ENCODE results near the gene BRF1. TPM values are rescaled to one million over a fixed set of nuclear protein-coding genes. Genes with fewer than 3 reads are reported as not detected.
"Not testable (repeated sequence)": the region's sequence is repeated elsewhere in the genome, so short reads cannot be mapped to it uniquely, and the experiment has no call there.

The BRF1 gene
- total and polyA plus RNA-seq, 5 experiments from 2014 or later, result 7.1 to 63.5 (median 10.9) TPM

GRCh38 chr14:105281371-105282097, 19.3 kb downstream of the BRF1 start:
- peaks cover 23 to 53% (median 38%) of the 10 kb centered on the region in 4 donors for H3K4me1 Mint-ChIP-seq
- peak overlapping the region in 1 of 10 donors; percentile 28 for H3K4me3 Mint-ChIP-seq
- peak overlapping the region in 5 of 10 donors; percentile 40 to 83 (median 50) for H3K27ac Mint-ChIP-seq
- peaks cover 0 to 18% (median 2%) of the 10 kb centered on the region in 3 donors for H3K36me3 Mint-ChIP-seq
- no peaks in the 10 kb centered on the region for H3K9me3 Mint-ChIP-seq
- DNase-seq (peak in 3 of 10 donors; percentile 25 to 40 (median 35)), ATAC-seq (peak in 1 of 2 donors; percentile 52)
- POLR2A ChIA-PET, result interaction anchor here (0.7 kb wide), 1 partner anchor 208 kb away, joined by 3 read pairs; no protein-coding TSS in a partner anchor
- H3K27me3 Mint-ChIP-seq, result no peaks in the 10 kb centered on the region

- H3K36me3 Mint-ChIP-seq, result peaks cover 0 to 14% (median 2%) of the 10 kb centered on the region in 3 donors
- DNase-seq, result no peak
- no peak overlapping the region for H3K4me3 Mint-ChIP-seq
- H3K4me1 Mint-ChIP-seq, result peaks cover 25 to 47% (median 36%) of the 10 kb centered on the region in 4 donors
- no peak for ATAC-seq
- H3K9me3 Mint-ChIP-seq, result no peaks in the 10 kb centered on the region
- H3K27ac Mint-ChIP-seq, result no peak overlapping the region
- H3K27me3 Mint-ChIP-seq, result no peaks in the 10 kb centered on the region
- POLR2A ChIA-PET, result no interaction called here
Observed at GRCh38 chr14:105280525-105280924, 20.3 kb downstream of the BRF1 start.

GRCh38 chr14:105279642-105280361, 21.0 kb downstream of the BRF1 start:
- Mint-ChIP-seq H3K4me3 (no peak overlapping the region), H3K36me3 (peaks cover 0 to 7% (median 2%) of the 10 kb centered on the region in 3 donors), H3K27me3 (no peaks in the 10 kb centered on the region), H3K4me1 (peaks cover 22 to 40% (median 32%) of the 10 kb centered on the region in 4 donors), H3K9me3 (no peaks in the 10 kb centered on the region), H3K27ac (peak overlapping the region in 1 of 10 donors; percentile 41)
- POLR2A ChIA-PET, result no interaction called here
- ATAC-seq, result no peak
- DNase-seq, result no peak

GRCh38 chr14:105277448-105277847, 23.4 kb downstream of the BRF1 start:
- H3K4me3 Mint-ChIP-seq, POLR2A ChIA-PET, H3K36me3 Mint-ChIP-seq, ATAC-seq, DNase-seq, H3K9me3 Mint-ChIP-seq, H3K27me3 Mint-ChIP-seq: not testable (repeated sequence)
- peaks cover 14 to 23% (median 19%) of the 10 kb centered on the region in 4 donors for H3K4me1 Mint-ChIP-seq
- H3K27ac Mint-ChIP-seq, result peak overlapping the region in 2 of 10 donors; percentile 12 to 40

- DNase-seq (no peak), ATAC-seq (no peak)
- Mint-ChIP-seq H3K36me3 (peaks cover 0 to 7% (median 2%) of the 10 kb centered on the region in 3 donors), H3K4me3 (no peak overlapping the region), H3K27me3 (no peaks in the 10 kb centered on the region), H3K9me3 (no peaks in the 10 kb centered on the region), H3K4me1 (peaks cover 9 to 14% (median 13%) of the 10 kb centered on the region in 4 donors), H3K27ac (peak overlapping the region in 4 of 10 donors; percentile 38 to 78 (median 72))
- POLR2A ChIA-PET, result no interaction called here
Observed at GRCh38 chr14:105275267-105275946, 25.4 kb downstream of the BRF1 start.

- H3K27me3 Mint-ChIP-seq, result no peaks in the 10 kb centered on the region
- H3K9me3 Mint-ChIP-seq, result no peaks in the 10 kb centered on the region
- H3K36me3 Mint-ChIP-seq, result peaks cover 0 to 8% (median 2%) of the 10 kb centered on the region in 3 donors
- peaks cover 9 to 14% (median 11%) of the 10 kb centered on the region in 4 donors for H3K4me1 Mint-ChIP-seq
- H3K4me3 Mint-ChIP-seq, result no peak overlapping the region
- POLR2A ChIA-PET, result no interaction called here
- ATAC-seq, result no peak
- DNase-seq, result no peak
- H3K27ac Mint-ChIP-seq, result peak overlapping the region in 1 of 10 donors; percentile 29
Observed at GRCh38 chr14:105274637-105275036, 26.2 kb downstream of the BRF1 start.

GRCh38 chr14:105273062-105273461, 27.7 kb downstream of the BRF1 start:
- Mint-ChIP-seq H3K27me3 (no peaks in the 10 kb centered on the region), H3K9me3 (no peaks in the 10 kb centered on the region), H3K36me3 (peaks cover 0 to 13% (median 0%) of the 10 kb centered on the region in 3 donors), H3K4me3 (no peak overlapping the region), H3K4me1 (peaks cover 4 to 13% (median 9%) of the 10 kb centered on the region in 4 donors), H3K27ac (peak overlapping the region in 3 of 10 donors; percentile 10 to 78 (median 62))
- DNase-seq, result no peak
- no peak for ATAC-seq
- POLR2A ChIA-PET, result no interaction called here

GRCh38 chr14:105272623-105273022, 28.2 kb downstream of the BRF1 start:
- no peaks in the 10 kb centered on the region for H3K9me3 Mint-ChIP-seq
- DNase-seq, result no peak
- peaks cover 0 to 13% (median 0%) of the 10 kb centered on the region in 3 donors for H3K36me3 Mint-ChIP-seq
- peak overlapping the region in 1 of 10 donors; percentile 78 for H3K27ac Mint-ChIP-seq
- H3K4me3 Mint-ChIP-seq, result no peak overlapping the region
- ATAC-seq, result no peak
- POLR2A ChIA-PET, result no interaction called here
- H3K4me1 Mint-ChIP-seq, result peaks cover 4 to 13% (median 9%) of the 10 kb centered on the region in 4 donors
- no peaks in the 10 kb centered on the region for H3K27me3 Mint-ChIP-seq

- DNase-seq, result no peak
- H3K27ac Mint-ChIP-seq, result peak overlapping the region in 3 of 10 donors; percentile 27 to 81 (median 70)
- H3K4me1 Mint-ChIP-seq, result peaks cover 4 to 13% (median 10%) of the 10 kb centered on the region in 4 donors
- no peaks in the 10 kb centered on the region for H3K27me3 Mint-ChIP-seq
- no peaks in the 10 kb centered on the region for H3K9me3 Mint-ChIP-seq
- POLR2A ChIA-PET, result no interaction called here
- H3K4me3 Mint-ChIP-seq, result no peak overlapping the region
- peaks cover 0 to 23% (median 0%) of the 10 kb centered on the region in 3 donors for H3K36me3 Mint-ChIP-seq
- no peak for ATAC-seq
Observed at GRCh38 chr14:105271224-105271890, 29.4 kb downstream of the BRF1 start.

- no peak overlapping the region for H3K4me3 Mint-ChIP-seq
- POLR2A ChIA-PET, result no interaction called here
- peaks cover 4 to 15% (median 8%) of the 10 kb centered on the region in 4 donors for H3K4me1 Mint-ChIP-seq
- no peaks in the 10 kb centered on the region for H3K9me3 Mint-ChIP-seq
- no peak for ATAC-seq
- DNase-seq, result no peak
- no peak overlapping the region for H3K27ac Mint-ChIP-seq
- H3K36me3 Mint-ChIP-seq, result peaks cover 0 to 31% (median 0%) of the 10 kb centered on the region in 3 donors
- no peaks in the 10 kb centered on the region for H3K27me3 Mint-ChIP-seq
Observed at GRCh38 chr14:105269405-105269804, 31.4 kb downstream of the BRF1 start.

- Mint-ChIP-seq H3K27me3 (no peaks in the 10 kb centered on the region), H3K27ac (peak overlapping the region in 1 of 10 donors; percentile 62), H3K36me3 (peaks cover 0 to 37% (median 3%) of the 10 kb centered on the region in 3 donors), H3K9me3 (no peaks in the 10 kb centered on the region), H3K4me3 (peak overlapping the region in 1 of 10 donors; percentile 20), H3K4me1 (peaks cover 2 to 11% (median 5%) of the 10 kb centered on the region in 4 donors)
- POLR2A ChIA-PET, result no interaction called here
- DNase-seq, result no peak
- no peak for ATAC-seq
Observed at GRCh38 chr14:105268736-105269354, 32.0 kb downstream of the BRF1 start.
